Testis (tissue), 2 donors: ENCODE results near the gene POLD2.

Source experiments
- POLR2A ChIP-seq: fragments of 450-650 bp; IDR thresholded peaks from one replicate; pipeline ENCODE4 v1.6.1; 2017; ENCODE audit warnings: antibody characterized with exemption, mild to moderate bottlenecking, moderate library complexity
- TF ChIP-seq, protein P1 (sequence below), 3 experiments: fragments of 450-650 bp in 2 of 3; fragments of 200-600 bp in 1 of 3; sonication (generic) in 1 of 3; IDR thresholded peaks; one replicate each; pipeline ENCODE4 v1.5.1; 2016 to 2019; ENCODE audit warnings: antibody characterized with exemption in 3 of 3, mild to moderate bottlenecking in 2 of 3, moderate library complexity in 1 of 3

DNA sequence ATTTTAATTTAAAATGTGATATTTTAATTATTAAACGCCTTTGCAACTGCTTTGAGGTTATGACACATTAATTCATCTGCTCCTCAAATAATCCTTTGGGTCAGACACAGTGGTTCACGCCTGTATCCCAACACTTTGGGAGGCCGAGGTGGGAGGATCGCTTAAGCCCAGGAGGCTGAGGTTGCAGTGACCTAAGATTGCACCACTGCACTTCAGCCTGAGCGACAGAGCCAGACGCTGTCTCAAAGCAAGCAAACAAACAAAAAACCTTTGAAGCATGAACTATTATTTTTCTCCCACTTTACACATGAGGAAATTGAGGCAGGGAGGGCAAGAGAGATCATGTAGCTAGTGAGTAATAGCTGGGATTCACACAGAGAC lies 1.5 kb upstream of the POLD2 start:
- TF ChIP-seq, protein P1, sequence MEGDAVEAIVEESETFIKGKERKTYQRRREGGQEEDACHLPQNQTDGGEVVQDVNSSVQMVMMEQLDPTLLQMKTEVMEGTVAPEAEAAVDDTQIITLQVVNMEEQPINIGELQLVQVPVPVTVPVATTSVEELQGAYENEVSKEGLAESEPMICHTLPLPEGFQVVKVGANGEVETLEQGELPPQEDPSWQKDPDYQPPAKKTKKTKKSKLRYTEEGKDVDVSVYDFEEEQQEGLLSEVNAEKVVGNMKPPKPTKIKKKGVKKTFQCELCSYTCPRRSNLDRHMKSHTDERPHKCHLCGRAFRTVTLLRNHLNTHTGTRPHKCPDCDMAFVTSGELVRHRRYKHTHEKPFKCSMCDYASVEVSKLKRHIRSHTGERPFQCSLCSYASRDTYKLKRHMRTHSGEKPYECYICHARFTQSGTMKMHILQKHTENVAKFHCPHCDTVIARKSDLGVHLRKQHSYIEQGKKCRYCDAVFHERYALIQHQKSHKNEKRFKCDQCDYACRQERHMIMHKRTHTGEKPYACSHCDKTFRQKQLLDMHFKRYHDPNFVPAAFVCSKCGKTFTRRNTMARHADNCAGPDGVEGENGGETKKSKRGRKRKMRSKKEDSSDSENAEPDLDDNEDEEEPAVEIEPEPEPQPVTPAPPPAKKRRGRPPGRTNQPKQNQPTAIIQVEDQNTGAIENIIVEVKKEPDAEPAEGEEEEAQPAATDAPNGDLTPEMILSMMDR (IDR thresholded peaks at IDR 0.05): no peak
- TF ChIP-seq POLR2A: no peak
